ENCODE data around the gene LPIN1.

LPIN1 gene

DNA sequence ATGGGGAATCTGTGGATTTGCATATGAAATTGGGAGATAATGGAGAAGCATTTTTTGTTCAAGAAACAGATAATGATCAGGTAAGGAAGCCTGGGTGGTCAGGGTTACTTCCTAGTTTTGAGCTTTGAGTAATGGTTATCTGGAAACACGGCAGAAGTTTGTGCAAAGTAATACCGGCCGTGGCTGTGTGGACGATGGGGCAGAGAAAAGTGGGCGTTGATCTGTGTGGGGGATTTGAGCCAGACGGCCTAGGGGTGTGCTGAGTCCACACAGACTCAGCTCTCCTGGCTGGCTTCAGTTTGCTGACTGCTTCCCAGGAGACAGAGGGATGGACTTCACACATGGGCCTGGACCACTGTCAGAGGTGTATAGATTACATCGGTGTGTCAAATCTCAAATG, 21.3 kb downstream of the LPIN1 start:
- TF ChIP-seq, protein P1, sequence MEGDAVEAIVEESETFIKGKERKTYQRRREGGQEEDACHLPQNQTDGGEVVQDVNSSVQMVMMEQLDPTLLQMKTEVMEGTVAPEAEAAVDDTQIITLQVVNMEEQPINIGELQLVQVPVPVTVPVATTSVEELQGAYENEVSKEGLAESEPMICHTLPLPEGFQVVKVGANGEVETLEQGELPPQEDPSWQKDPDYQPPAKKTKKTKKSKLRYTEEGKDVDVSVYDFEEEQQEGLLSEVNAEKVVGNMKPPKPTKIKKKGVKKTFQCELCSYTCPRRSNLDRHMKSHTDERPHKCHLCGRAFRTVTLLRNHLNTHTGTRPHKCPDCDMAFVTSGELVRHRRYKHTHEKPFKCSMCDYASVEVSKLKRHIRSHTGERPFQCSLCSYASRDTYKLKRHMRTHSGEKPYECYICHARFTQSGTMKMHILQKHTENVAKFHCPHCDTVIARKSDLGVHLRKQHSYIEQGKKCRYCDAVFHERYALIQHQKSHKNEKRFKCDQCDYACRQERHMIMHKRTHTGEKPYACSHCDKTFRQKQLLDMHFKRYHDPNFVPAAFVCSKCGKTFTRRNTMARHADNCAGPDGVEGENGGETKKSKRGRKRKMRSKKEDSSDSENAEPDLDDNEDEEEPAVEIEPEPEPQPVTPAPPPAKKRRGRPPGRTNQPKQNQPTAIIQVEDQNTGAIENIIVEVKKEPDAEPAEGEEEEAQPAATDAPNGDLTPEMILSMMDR (IDR thresholded peaks at IDR 0.05; ENCODE audit: extremely low read depth, missing control alignments), result no peak

DNA sequence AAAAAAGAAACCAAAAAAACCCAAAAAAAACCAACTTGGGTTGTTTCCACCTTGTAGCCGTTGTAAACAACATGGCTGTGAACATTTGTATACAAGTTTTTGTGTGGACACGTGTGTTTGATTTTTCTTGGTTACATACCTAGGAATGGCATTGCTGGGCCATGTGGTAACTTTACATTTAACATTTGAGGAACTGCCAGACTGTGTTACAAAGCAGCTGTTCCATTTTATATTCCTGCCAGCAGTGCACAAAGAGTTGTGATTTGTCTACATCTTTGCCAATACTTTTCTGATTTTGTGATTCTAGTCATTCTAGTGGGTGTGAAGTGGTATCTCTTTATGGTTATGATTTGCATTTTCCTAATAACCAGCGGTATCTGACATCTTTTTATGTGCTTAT, 22.5 kb downstream of the LPIN1 start:
- no peak for DNase-seq (ENCODE audit: low spot score)

More for the DNA sequence above, 21.3 kb downstream of the LPIN1 start:
- no peak for DNase-seq (ENCODE audit: low spot score)

DNA sequence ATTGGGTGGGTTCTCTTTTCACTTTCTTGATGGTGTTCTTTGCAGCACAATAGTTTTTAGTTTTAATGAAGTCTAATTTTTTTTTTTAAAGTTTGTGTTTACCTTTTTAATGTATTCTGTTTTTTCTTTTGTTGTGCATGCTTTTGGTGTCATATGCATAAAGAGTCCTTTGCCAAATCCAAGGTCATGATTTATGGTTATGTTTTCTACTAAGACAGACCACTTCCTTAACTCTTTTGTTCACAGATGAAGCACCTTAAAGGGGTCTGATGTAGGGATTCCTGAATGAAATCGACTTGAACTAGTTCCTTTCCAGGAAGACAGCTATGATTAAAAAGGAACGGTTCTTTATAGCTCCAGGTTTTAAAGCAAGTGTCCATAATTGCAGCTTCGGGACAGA, 23.1 kb downstream of the LPIN1 start:
- DNase-seq (ENCODE audit: low spot score), result no peak
- TF ChIP-seq, protein P1 (IDR thresholded peaks at IDR 0.05; ENCODE audit: extremely low read depth, missing control alignments), result no peak

More for the DNA sequence above, 22.5 kb downstream of the LPIN1 start:
- TF ChIP-seq, protein P1 (IDR thresholded peaks at IDR 0.05; ENCODE audit: extremely low read depth, missing control alignments), result no peak

DNA sequence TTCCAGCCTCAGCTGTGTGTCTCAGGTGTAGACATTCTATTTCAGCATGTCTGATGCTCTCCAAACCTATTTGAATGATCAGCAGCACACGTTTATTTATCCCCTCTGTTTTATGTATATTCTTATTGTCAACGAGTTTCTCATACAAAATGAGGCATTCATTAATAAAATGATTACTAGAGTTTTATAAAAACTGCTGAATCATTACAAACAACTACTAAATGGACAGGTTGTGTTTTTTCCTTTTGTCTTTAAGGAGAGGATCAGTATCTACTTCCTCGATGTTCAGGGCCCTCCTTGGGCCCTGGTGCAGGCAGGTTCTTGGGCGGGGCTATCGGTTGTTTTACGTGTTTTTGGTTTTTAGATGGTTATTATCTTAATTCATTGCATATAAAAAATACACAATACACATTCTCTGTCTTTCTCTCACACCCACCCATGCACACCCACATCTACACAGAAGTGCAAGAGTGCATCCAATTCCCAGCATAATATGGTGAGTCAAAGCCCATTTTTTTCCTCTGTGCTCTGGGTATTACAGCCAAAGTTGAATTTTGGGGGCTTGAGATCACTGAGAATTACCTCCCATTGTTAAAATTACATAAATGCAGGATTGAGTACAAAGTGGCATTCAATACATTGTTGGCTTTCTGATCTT, 24.2 kb downstream of the LPIN1 start:
- TF ChIP-seq, protein P1 (IDR thresholded peaks at IDR 0.05; ENCODE audit: extremely low read depth, missing control alignments), result no peak
- DNase-seq (ENCODE audit: low spot score), result no peak

DNA sequence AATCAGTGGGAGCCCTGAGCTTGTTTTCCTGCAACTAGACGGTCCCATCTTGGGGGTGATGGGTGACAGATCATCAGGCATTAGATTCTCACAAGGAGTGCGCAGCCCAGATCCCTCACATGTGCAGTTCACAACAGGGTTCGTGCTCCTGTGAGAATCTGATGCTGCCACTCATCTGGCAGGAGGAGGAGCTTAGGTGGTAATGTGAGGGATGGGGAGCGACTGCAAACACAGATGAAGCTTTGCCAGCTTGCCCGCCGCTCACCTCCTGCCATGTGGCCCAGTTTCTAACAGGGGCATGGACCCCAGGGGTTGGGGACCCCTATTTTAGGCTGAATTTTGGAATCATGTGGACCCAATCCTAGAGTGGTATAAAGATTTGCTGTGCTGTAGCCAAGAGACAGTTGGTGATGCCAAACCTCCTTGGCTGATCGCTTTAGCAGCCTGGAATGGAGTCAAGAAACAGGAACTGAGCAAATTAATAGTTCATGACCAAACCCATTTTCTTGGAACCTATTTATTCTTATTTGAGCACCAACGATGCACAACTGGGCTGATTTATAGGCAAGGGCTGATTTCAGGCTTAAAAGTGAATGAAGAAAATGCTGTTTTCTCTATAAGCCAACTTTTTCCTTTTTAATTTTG, 25.7 kb downstream of the LPIN1 start:
- DNase-seq (ENCODE audit: low spot score), result no peak
- TF ChIP-seq, protein P1 (IDR thresholded peaks at IDR 0.05; ENCODE audit: extremely low read depth, missing control alignments), result no peak

DNA sequence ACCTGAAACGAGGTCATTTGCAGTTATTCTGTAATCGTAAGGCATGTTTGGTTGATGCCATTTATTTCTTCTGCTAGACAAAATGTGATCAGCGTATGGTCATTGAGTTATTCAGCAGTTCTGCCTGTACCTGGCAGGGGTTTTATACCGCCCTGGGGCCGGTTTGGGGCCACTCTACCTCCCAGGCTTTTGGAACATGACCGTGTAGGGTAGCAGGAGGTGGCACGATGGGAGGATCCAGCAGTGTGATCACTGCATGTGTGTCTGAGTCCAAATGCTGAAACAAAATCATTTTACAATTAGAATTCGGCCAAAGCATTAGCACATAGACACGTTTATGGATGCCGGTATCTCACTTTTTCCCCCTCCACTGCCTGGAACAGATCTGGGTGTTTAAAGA, 26.7 kb downstream of the LPIN1 start:
- DNase-seq (ENCODE audit: low spot score), result no peak
- TF ChIP-seq, protein P1 (IDR thresholded peaks at IDR 0.05; ENCODE audit: extremely low read depth, missing control alignments), result no peak

DNA sequence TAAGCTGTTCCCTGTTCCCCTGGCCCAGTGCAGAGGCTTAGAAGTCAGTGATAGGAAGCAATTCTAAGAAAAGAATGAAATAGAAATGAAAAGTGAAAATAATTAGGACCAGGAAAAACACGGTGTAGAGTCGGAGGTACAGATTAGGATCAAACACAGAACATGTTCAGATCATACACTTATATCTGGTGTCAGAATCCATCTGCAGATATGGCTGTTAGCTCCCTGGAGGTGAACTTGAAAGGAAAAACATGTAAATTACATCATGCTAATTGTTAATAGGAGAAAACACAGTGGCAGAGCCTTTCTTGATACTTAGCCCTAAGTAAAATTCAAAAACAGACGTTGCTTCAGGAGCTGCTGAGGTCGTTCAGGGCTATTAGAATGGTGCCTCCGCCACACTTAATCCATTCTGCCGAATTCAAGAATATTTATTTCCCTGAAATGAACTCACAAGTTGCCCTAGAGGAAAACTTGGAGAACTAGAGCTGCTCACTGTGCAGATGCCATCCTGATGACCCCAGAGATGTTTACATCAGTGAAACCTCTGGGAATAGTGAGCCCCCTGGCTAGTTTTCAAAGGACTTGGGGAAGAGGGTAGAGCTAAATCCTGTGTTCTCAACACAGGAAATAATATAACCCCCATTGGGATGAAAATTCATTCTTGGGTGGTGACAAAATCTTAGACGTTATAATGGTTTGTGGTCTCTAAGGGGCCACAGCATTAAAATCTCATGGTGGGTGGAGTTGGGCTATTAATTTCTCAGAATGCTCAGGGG, 27.5 kb downstream of the LPIN1 start:
- TF ChIP-seq, protein P1 (IDR thresholded peaks at IDR 0.05; ENCODE audit: extremely low read depth, missing control alignments), result no peak
- no peak for DNase-seq (ENCODE audit: low spot score)
